Endodermal cell (in vitro differentiated cells): ENCODE data around the gene CTSO. TPM values are rescaled to one million over a fixed set of nuclear protein-coding genes. Genes with fewer than 3 reads are reported as not detected.
"Not testable (repeated sequence)": the region's sequence is repeated elsewhere in the genome, so short reads cannot be mapped to it uniquely, and the experiment has no call there.

ENCODE experiments used
- DNase-seq: peaks from one replicate; pipeline ENCODE4 v3.0.0-alpha.2; 2017
- H3K27ac ChIP-seq: 2 replicates; pipeline ENCODE4 v1.5.1; 2013; ENCODE audit warnings: mild to moderate bottlenecking, low read depth, low read length, moderate library complexity
- H3K27me3 ChIP-seq: 2 replicates; pipeline ENCODE4 v1.6.1; 2013; ENCODE audit warnings: mild to moderate bottlenecking, low read length, moderate library complexity; ENCODE audit not compliant: insufficient read depth, control insufficient read depth, poor library complexity, severe bottlenecking
- H3K36me3 ChIP-seq: 2 replicates; pipeline ENCODE4 v1.7.0; 2013; ENCODE audit warnings: mild to moderate bottlenecking, low read length, moderate library complexity; ENCODE audit not compliant: control insufficient read depth, insufficient read depth
- H3K4me1 ChIP-seq: one replicate; pipeline ENCODE4 v1.7.0; 2013; ENCODE audit warnings: low read length; ENCODE audit not compliant: control insufficient read depth, insufficient read depth
- H3K4me3 ChIP-seq: 2 replicates; pipeline ENCODE4 v1.5.1; 2013; ENCODE audit warnings: mild to moderate bottlenecking, low read length, moderate library complexity
- H3K9ac ChIP-seq: 2 replicates; pipeline ENCODE4 v1.6.1; 2013; ENCODE audit warnings: mild to moderate bottlenecking, low read length, moderate library complexity; ENCODE audit not compliant: poor library complexity, severe bottlenecking; ENCODE audit errors: extremely low read depth
- H3K9me3 ChIP-seq: 2 replicates; pipeline ENCODE4 v1.6.1; 2013; ENCODE audit warnings: mild to moderate bottlenecking, low read length, moderate library complexity; ENCODE audit not compliant: control insufficient read depth
- H3K27ac Mint-ChIP-seq: 2 replicates; pipeline ENCODE4 v1.8.0; 2020; ENCODE audit warnings: mixed read lengths
- H3K27me3 Mint-ChIP-seq: 2 replicates; pipeline ENCODE4 v1.8.0; 2021; ENCODE audit warnings: mild to moderate bottlenecking, mixed read lengths; ENCODE audit not compliant: insufficient read depth
- H3K36me3 Mint-ChIP-seq: 2 replicates; pipeline ENCODE4 v1.8.0; 2020; ENCODE audit warnings: low read depth, mixed read lengths
- H3K4me1 Mint-ChIP-seq: 2 replicates; pipeline ENCODE4 v1.8.0; 2020; ENCODE audit warnings: mixed read lengths
- H3K4me3 Mint-ChIP-seq: 2 replicates; pipeline ENCODE4 v1.8.0; 2020; ENCODE audit warnings: mild to moderate bottlenecking, moderate library complexity, mixed read lengths
- H3K9me3 Mint-ChIP-seq: 2 replicates; pipeline ENCODE4 v1.8.0; 2020; ENCODE audit warnings: mild to moderate bottlenecking, mixed read lengths
- CTCF ChIP-seq: fragments of 200-600 bp; sonication (generic); conservative IDR thresholded peaks from 2 replicates; pipeline ENCODE4 v1.5.0; 2021; ENCODE audit warnings: antibody characterized with exemption, mild to moderate bottlenecking
- WGBS, 2 experiments: methylation state at CpG; one replicate each; pipeline versions ENCODE4 v1.1.5 to v1.1.7; 2013; ENCODE audit warnings: missing lambda C conversion rate in 2 of 2, mixed read lengths in 1 of 2; ENCODE audit not compliant: insufficient coverage in 1 of 2, insufficient read length in 1 of 2; 5-methylcytosine and 5-hydroxymethylcytosine counted together
- total RNA-seq, 2 donors: library from RNA; stranded (reverse); fragmentation: NEBNext Ultra II Directional in 1 of 2; extraction: Animal tissue kit (Norgen Biotek cat#: 25700) in 1 of 2; gene quantifications; 2 replicates in 1 of 2; 3 replicates in 1 of 2; pipeline ENCODE4 v1.2.1, GENCODE V29; 2021

Gene CTSO
- total RNA-seq, 2 donors from 2014 or later, result 4.2 to 5.4 TPM

- no peak overlapping the region for H3K27ac Mint-ChIP-seq
- no peak for TF ChIP-seq CTCF
These were observed 53.3 kb downstream of the CTSO start for GRCh38 chr4:155900381-155900780.

GRCh38 chr4:155899891-155900290 lies 53.8 kb downstream of the CTSO start:
- Histone ChIP-seq H3K27me3 (no peaks in the 10 kb centered on the region), H3K4me3 (no peak overlapping the region), H3K9me3 (no peaks in the 10 kb centered on the region), H3K4me1 (peaks cover 2% of the 10 kb centered on the region), H3K9ac (no peak overlapping the region), H3K27ac (no peak overlapping the region), H3K36me3 (no peaks in the 10 kb centered on the region)
- DNase-seq, result no peak
- Mint-ChIP-seq H3K4me3 (no peak overlapping the region), H3K4me1 (peaks cover 14% of the 10 kb centered on the region), H3K36me3 (peaks cover 6% of the 10 kb centered on the region), H3K9me3 (peaks cover 24% of the 10 kb centered on the region), H3K27ac (no peak overlapping the region), H3K27me3 (no peaks in the 10 kb centered on the region)
- 72% methylated on average over 2 of the region's 3 CpGs; no CpG with 5 or more reads in 1 of the 2 experiments for WGBS, 2 experiments
- TF ChIP-seq CTCF, result no peak

More at GRCh38 chr4:155900381-155900780, 53.3 kb downstream of the CTSO start:
- Histone ChIP-seq H3K4me1 (peaks cover 2% of the 10 kb centered on the region), H3K27ac (no peak overlapping the region), H3K27me3 (no peaks in the 10 kb centered on the region), H3K4me3 (no peak overlapping the region), H3K9ac (no peak overlapping the region), H3K36me3 (no peaks in the 10 kb centered on the region), H3K9me3 (no peaks in the 10 kb centered on the region)
- DNase-seq, result no peak
- Mint-ChIP-seq H3K36me3 (peaks cover 6% of the 10 kb centered on the region), H3K9me3 (peaks cover 24% of the 10 kb centered on the region), H3K27me3 (no peaks in the 10 kb centered on the region), H3K4me1 (peaks cover 14% of the 10 kb centered on the region), H3K4me3 (no peak overlapping the region)
- WGBS, 2 experiments, result 94% methylated on average over 1 of the region's 1 CpG; no CpG with 5 or more reads in 1 of the 2 experiments

- H3K4me3 ChIP-seq, result not testable (repeated sequence)
These were observed 55.3 kb downstream of the CTSO start for GRCh38 chr4:155898371-155898770.

GRCh38 chr4:155891058-155891457 lies 62.6 kb downstream of the CTSO start:
- no peaks in the 10 kb centered on the region for H3K36me3 Mint-ChIP-seq
- no peaks in the 10 kb centered on the region for H3K27me3 Mint-ChIP-seq
- Histone ChIP-seq H3K27me3 (no peaks in the 10 kb centered on the region), H3K36me3 (no peaks in the 10 kb centered on the region), H3K9me3 (peaks cover 24% of the 10 kb centered on the region), H3K4me3 (no peak overlapping the region), H3K27ac (no peak overlapping the region), H3K4me1 (no peaks in the 10 kb centered on the region), H3K9ac (no peak overlapping the region)
- 81 to 100% methylated on average over 1 to 3 of the region's 3 CpGs for WGBS, 2 experiments
- no peaks in the 10 kb centered on the region for H3K4me1 Mint-ChIP-seq
- TF ChIP-seq CTCF, result no peak
- peaks cover 33% of the 10 kb centered on the region for H3K9me3 Mint-ChIP-seq
- H3K27ac Mint-ChIP-seq, result no peak overlapping the region
- H3K4me3 Mint-ChIP-seq, result no peak overlapping the region
- DNase-seq, result no peak

More at GRCh38 chr4:155898371-155898770, 55.3 kb downstream of the CTSO start:
- 97% methylated on average over 1 of the region's 2 CpGs; no CpG with 5 or more reads in 1 of the 2 experiments for WGBS, 2 experiments
- H3K27me3 Mint-ChIP-seq, H3K36me3 Mint-ChIP-seq, H3K4me3 Mint-ChIP-seq, H3K9ac ChIP-seq, H3K4me1 Mint-ChIP-seq, H3K27ac ChIP-seq, H3K27ac Mint-ChIP-seq, H3K4me1 ChIP-seq, H3K36me3 ChIP-seq, H3K27me3 ChIP-seq, DNase-seq, H3K9me3 ChIP-seq: not testable (repeated sequence)
- peaks cover 24% of the 10 kb centered on the region for H3K9me3 Mint-ChIP-seq
